IMR-90 (cell line): ENCODE results near the gene CD82. TPM values are rescaled to one million over a fixed set of nuclear protein-coding genes. Genes with fewer than 3 reads are reported as not detected.

ENCODE experiments used
- ATAC-seq: fragments of 200-7000 bp; cut with Tn5 transposase; 2 replicates; pipeline ENCODE4 v1.9.1; 2020; ENCODE audit warnings: low read depth, mild to moderate bottlenecking, moderate library complexity
- BruUV-seq: library from RNA; stranded (reverse); fragments of 400-500 nt; replicated peaks from 2 replicates; lab custom pipeline; 2021; lab: Mats Ljungman, UMichigan
- CTCF ChIA-PET: fragments of 300-600 bp; formaldehyde crosslinking; extraction: SDS; loops from one replicate; lab custom pipeline; 2021; ENCODE audit warnings: antibody characterized with exemption; lab: Yijun Ruan, JAX
- POLR2A ChIA-PET: fragments of 300-600 bp; sonication (Branson Sonifier 250); formaldehyde crosslinking; loops from one replicate; lab custom pipeline; 2022; ENCODE audit warnings: antibody characterized with exemption; ENCODE audit not compliant: unreplicated experiment; lab: Charles Lee
- DNase-seq: peaks from one replicate; pipeline ENCODE4 v3.0.0; 2013
- H2AFZ ChIP-seq: replicated peaks from 2 replicates; pipeline ENCODE3; 2013; ENCODE audit warnings: low read length, mild to moderate bottlenecking; ENCODE audit not compliant: poor library complexity
- H2AK5ac ChIP-seq: 2 replicates; pipeline ENCODE4 v1.6.1; 2013; ENCODE audit warnings: low read depth, low read length, inconsistent platforms
- H2AK9ac ChIP-seq: replicated peaks from 2 replicates; pipeline ENCODE3; 2013; ENCODE audit warnings: mild to moderate bottlenecking, low read depth, low read length, moderate library complexity; ENCODE audit not compliant: poor library complexity
- H2BK120ac ChIP-seq: 2 replicates; pipeline ENCODE4 v1.6.1; 2013; ENCODE audit warnings: low read depth, low read length, inconsistent platforms
- H2BK15ac ChIP-seq: 3 replicates; pipeline ENCODE4 v1.6.1; 2013; ENCODE audit warnings: low read depth, low read length, inconsistent platforms
- H2BK20ac ChIP-seq: 2 replicates; pipeline ENCODE4 v1.6.1; 2013; ENCODE audit warnings: low read depth, mild to moderate bottlenecking, inconsistent platforms, low read length, moderate library complexity
- H2BK5ac ChIP-seq: 2 replicates; pipeline ENCODE4 v1.6.1; 2013; ENCODE audit warnings: mild to moderate bottlenecking, low read depth, low read length, inconsistent platforms; ENCODE audit not compliant: poor library complexity, severe bottlenecking
- H3K14ac ChIP-seq: replicated peaks from 2 replicates; pipeline ENCODE4 v1.6.1; 2013; ENCODE audit warnings: low read depth, low read length, inconsistent platforms
- H3K18ac ChIP-seq: 2 replicates; pipeline ENCODE4 v1.6.1; 2013; ENCODE audit warnings: low read depth, low read length, control low read depth
- H3K23ac ChIP-seq: 2 replicates; pipeline ENCODE4 v1.6.1; 2013; ENCODE audit warnings: low read depth, low read length, inconsistent platforms
- H3K27ac ChIP-seq: 2 replicates; pipeline ENCODE4 v1.5.1; 2013; ENCODE audit warnings: mild to moderate bottlenecking, control low read depth, low read length; ENCODE audit not compliant: insufficient read depth
- H3K27me3 ChIP-seq: 2 replicates; pipeline ENCODE4 v1.6.1; 2013; ENCODE audit warnings: low read length; ENCODE audit not compliant: control insufficient read depth, insufficient read depth
- H3K36me3 ChIP-seq: 2 replicates; pipeline ENCODE4 v1.6.1; 2013; ENCODE audit warnings: low read length, mixed read lengths; ENCODE audit not compliant: control insufficient read depth, insufficient read depth
- H3K4ac ChIP-seq: 2 replicates; pipeline ENCODE4 v1.6.1; 2013; ENCODE audit warnings: low read depth, low read length, inconsistent platforms
- H3K4me1 ChIP-seq: 2 replicates; pipeline ENCODE4 v1.6.1; 2013; ENCODE audit warnings: low read length, mixed read lengths; ENCODE audit not compliant: control insufficient read depth, insufficient read depth
- H3K4me2 ChIP-seq: 2 replicates; pipeline ENCODE4 v1.6.1; 2013; ENCODE audit warnings: low read depth, mild to moderate bottlenecking, control low read depth, low read length, moderate library complexity
- H3K4me3 ChIP-seq: 2 replicates; pipeline ENCODE4 v1.5.1; 2013; ENCODE audit warnings: low read depth, mild to moderate bottlenecking, control low read depth, low read length, moderate library complexity; ENCODE audit not compliant: insufficient read depth
- H3K56ac ChIP-seq: 2 replicates; pipeline ENCODE4 v1.6.1; 2013; ENCODE audit warnings: low read length, inconsistent platforms; ENCODE audit not compliant: insufficient read depth; ENCODE audit errors: extremely low read depth
- H3K79me1 ChIP-seq, 2 experiments: 2 replicates each; pipeline ENCODE4 v1.6.1; 2013; ENCODE audit warnings: low read length in 2 of 2, inconsistent platforms in 1 of 2, low read depth in 1 of 2
- H3K9ac ChIP-seq: 2 replicates; pipeline ENCODE4 v1.6.1; 2013; ENCODE audit warnings: low read depth, low read length, control low read depth
- H3K9me1 ChIP-seq: 2 replicates; pipeline ENCODE4 v1.6.1; 2013; ENCODE audit warnings: low read length, inconsistent platforms; ENCODE audit not compliant: insufficient read depth
- H3K9me3 ChIP-seq: 2 replicates; pipeline ENCODE4 v1.6.1; 2013; ENCODE audit warnings: low read length; ENCODE audit not compliant: control insufficient read depth, insufficient read depth
- H4K20me1 ChIP-seq: 2 replicates; pipeline ENCODE4 v1.6.1; 2013; ENCODE audit warnings: low read length, inconsistent platforms; ENCODE audit not compliant: insufficient read depth
- H4K5ac ChIP-seq: 2 replicates; pipeline ENCODE4 v1.6.1; 2013; ENCODE audit warnings: mild to moderate bottlenecking, low read depth, low read length, control low read depth
- H4K8ac ChIP-seq, 2 experiments: 2 replicates each; pipeline ENCODE4 v1.6.1; 2013; ENCODE audit warnings: low read depth in 2 of 2, low read length in 2 of 2, control low read depth in 1 of 2, inconsistent platforms in 1 of 2
- H4K91ac ChIP-seq: 2 replicates; pipeline ENCODE4 v1.6.1; 2013; ENCODE audit warnings: low read depth, low read length, inconsistent platforms; ENCODE audit not compliant: insufficient read depth
- BHLHE40 ChIP-seq: fragments of 150-350 bp; IDR thresholded peaks from 2 replicates; pipeline ENCODE4 v1.6.1; 2016; ENCODE audit warnings: mild to moderate bottlenecking, low read depth, low read length
- CEBPB ChIP-seq: IDR thresholded peaks from 2 replicates; pipeline ENCODE4 v1.6.1; 2012; ENCODE audit warnings: low read depth, low read length, improper control_type of control experiment
- CHD1 ChIP-seq: IDR thresholded peaks from 2 replicates; pipeline ENCODE4 v1.6.1; 2012; ENCODE audit warnings: low read depth, low read length, improper control_type of control experiment
- ELK1 ChIP-seq: fragments of 150-350 bp; IDR thresholded peaks from 2 replicates; pipeline ENCODE4 v1.6.1; 2016; ENCODE audit warnings: low read depth, mild to moderate bottlenecking, low read length, moderate library complexity, borderline replicate concordance
- FOS ChIP-seq: fragments of 150-350 bp; IDR thresholded peaks from 2 replicates; pipeline ENCODE4 v1.6.1; 2016; ENCODE audit warnings: low read depth, low read length
- MAFK ChIP-seq: IDR thresholded peaks from 2 replicates; pipeline ENCODE4 v1.6.1; 2012; ENCODE audit warnings: low read depth, low read length, improper control_type of control experiment
- MAZ ChIP-seq: IDR thresholded peaks from 2 replicates; pipeline ENCODE4 v1.6.1; 2012; ENCODE audit warnings: low read depth, mild to moderate bottlenecking, low read length, improper control_type of control experiment, moderate library complexity, borderline replicate concordance
- MXI1 ChIP-seq: IDR thresholded peaks from 2 replicates; pipeline ENCODE4 v1.6.1; 2012; ENCODE audit warnings: low read depth, mild to moderate bottlenecking, low read length, moderate library complexity, borderline replicate concordance
- NFE2L2 ChIP-seq: fragments of 150-350 bp; IDR thresholded peaks from 2 replicates; pipeline ENCODE4 v1.6.1; 2016; ENCODE audit warnings: low read depth, mild to moderate bottlenecking, low read length
- POLR2A ChIP-seq: IDR thresholded peaks from 2 replicates; pipeline ENCODE4 v1.6.1; 2012; ENCODE audit warnings: mild to moderate bottlenecking, low read depth, low read length
- RAD21 ChIP-seq: IDR thresholded peaks from 2 replicates; pipeline ENCODE4 v1.6.1; 2012; ENCODE audit warnings: low read length, improper control_type of control experiment
- RCOR1 ChIP-seq: IDR thresholded peaks from 2 replicates; pipeline ENCODE4 v1.6.1; 2012; ENCODE audit warnings: mild to moderate bottlenecking, low read length, improper control_type of control experiment; ENCODE audit not compliant: insufficient replicate concordance
- RFX5 ChIP-seq: IDR thresholded peaks from 2 replicates; pipeline ENCODE4 v1.8.0; 2012; ENCODE audit warnings: low read depth, mild to moderate bottlenecking, low read length, moderate library complexity
- SMC3 ChIP-seq: fragments of 150-350 bp; IDR thresholded peaks from 2 replicates; pipeline ENCODE4 v1.6.1; 2016; ENCODE audit warnings: low read depth, mild to moderate bottlenecking, antibody characterized with exemption, low read length, moderate library complexity
- WGBS, 2 experiments: methylation state at CpG; one replicate each; pipeline versions ENCODE4 v1.1.5 to v1.1.7; 2013; ENCODE audit warnings: missing lambda C conversion rate in 2 of 2; ENCODE audit not compliant: insufficient read length in 1 of 2; ENCODE audit errors: extremely low coverage in 2 of 2; 5-methylcytosine and 5-hydroxymethylcytosine counted together
- dilution Hi-C: fragments of 300-500 bp; cut with HindIII; formaldehyde crosslinking; loops from one replicate; pipeline ENCODE4 v1.14.3; 2018; ENCODE audit warnings: low sequenced_read_pairs; ENCODE audit not compliant: unreplicated experiment
- in situ Hi-C: fragments of 300-500 bp; cut with MboI; formaldehyde crosslinking; loops from 3 replicates; pipeline ENCODE4 v1.14.3; 2019; ENCODE audit warnings: low sequenced_read_pairs, inconsistent platforms, mixed read lengths
- intact Hi-C: fragments of 100-400 bp; cut with micrococcal nuclease; formaldehyde crosslinking; loops from 2 replicates; pipeline ENCODE4 v1.10.0; 2022
- polyA plus RNA-seq, 3 experiments: library from polyadenylated mRNA; depleted of rRNA; stranded (reverse); fragments of >200 nt; gene quantifications; 2 replicates each; pipeline ENCODE4 v1.2.3, GENCODE V29; 2012; ENCODE audit warnings: low replicate concordance in 1 of 3
- total RNA-seq: library from RNA; depleted of rRNA; stranded (reverse); fragments of >200 nt; gene quantifications from 2 replicates; pipeline ENCODE4 v1.2.3, GENCODE V29; 2012
- TF ChIP-seq, protein P1 (sequence below): conservative IDR thresholded peaks from 2 replicates; pipeline ENCODE4 v1.5.1; 2012; ENCODE audit warnings: mild to moderate bottlenecking, low read depth, low read length, improper control_type of control experiment
- TF ChIP-seq, protein P2 (sequence below): fragments of 150-350 bp; IDR thresholded peaks from 2 replicates; pipeline ENCODE4 v1.6.1; 2017; ENCODE audit warnings: mild to moderate bottlenecking, antibody characterized with exemption, low read length, low read depth

CD82 gene
- total and polyA plus RNA-seq, 2 of the 4 experiments (the other 2 are of a cell fraction): 32.8 to 49.4 TPM

DNA sequence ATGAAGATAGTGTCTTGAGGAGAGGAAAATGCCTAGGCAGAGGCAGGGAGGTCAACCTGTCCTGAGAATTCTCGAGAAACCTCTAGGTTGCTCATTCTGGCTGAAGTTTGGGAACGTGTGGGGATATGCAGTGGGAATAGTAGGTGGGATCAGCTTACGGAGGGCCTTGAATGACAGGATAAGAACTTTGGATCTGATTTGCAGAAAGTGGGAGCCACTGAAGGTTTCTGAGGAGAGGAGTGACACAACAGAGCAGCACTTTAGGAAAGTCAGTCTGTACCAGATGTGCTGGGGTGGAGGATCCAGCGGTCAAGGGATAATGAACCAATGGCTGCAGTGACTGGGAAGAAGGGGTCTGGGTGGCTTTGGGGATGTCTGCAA lies 2.4 kb downstream of the CD82 start:
- Histone ChIP-seq H2BK15ac (peak overlapping the region; percentile 83; the same call in 2 of the 3 replicates), H3K14ac (peak overlapping the region; percentile 83; the same call in 1 of the 2 replicates), H4K8ac (peak overlapping the region; percentile 66 to 82; a peak in 3 of 4 replicates), H3K4me3 (no peak overlapping the region), H2AFZ (no peak overlapping the region), H3K4ac (peak overlapping the region; percentile 92), H3K9me1 (peaks cover 38% of the 10 kb centered on the region), H3K4me1 (peaks cover 51% of the 10 kb centered on the region), H3K36me3 (no peaks in the 10 kb centered on the region), H2BK20ac (peak overlapping the region; percentile 89), H2BK120ac (peak overlapping the region; percentile 94), H3K9me3 (no peaks in the 10 kb centered on the region), H3K27me3 (no peaks in the 10 kb centered on the region), H4K5ac (0 out of 2 replicates have a peak overlapping the region, but pooled peaks have one; percentile 2), H3K79me1 (peaks cover 34 to 65% of the 10 kb centered on the region in 2 experiments), H3K23ac (peak overlapping the region; percentile 81; the same call in 1 of the 2 replicates), H3K56ac (no peak overlapping the region), H3K18ac (no peak overlapping the region; the same call in 1 of the 2 replicates), H3K4me2 (no peak overlapping the region), H3K27ac (peak overlapping the region; percentile 89), H4K91ac (peak overlapping the region; percentile 91), H2AK9ac (peak overlapping the region; percentile 87), H3K9ac (no peak overlapping the region), H2AK5ac (peak overlapping the region; percentile 99), H2BK5ac (peak overlapping the region; percentile 93), H4K20me1 (no peaks in the 10 kb centered on the region)
- ChIA-PET POLR2A (no interaction called here), CTCF (no interaction called here)
- 81% methylated on average over 2 of the region's 4 CpGs; no CpG with 5 or more reads in 1 of the 2 experiments for WGBS, 2 experiments
- BruUV-seq: no TSS peak
- ATAC-seq (no peak), DNase-seq (no peak)
- dilution Hi-C loops (no loop called here), intact Hi-C loops (loop anchor here (10.0 kb wide), 2 partner anchors 157 to 197 kb away; partner anchors contain the start of gene TSPAN18), in situ Hi-C loops (loop anchor here (25.0 kb wide), 1 partner anchor 1244 kb away; the partner anchor contains the start of gene SLC35C1)
- TF ChIP-seq NFE2L2 (no peak), ELK1 (no peak), MXI1 (no peak), MAFK (no peak), CHD1 (no peak), FOS (no peak), RCOR1 (no peak), SMC3 (no peak), BHLHE40 (no peak), CEBPB (no peak), RAD21 (no peak), RFX5 (no peak), POLR2A (no peak), MAZ (no peak)
- TF ChIP-seq, protein P1, sequence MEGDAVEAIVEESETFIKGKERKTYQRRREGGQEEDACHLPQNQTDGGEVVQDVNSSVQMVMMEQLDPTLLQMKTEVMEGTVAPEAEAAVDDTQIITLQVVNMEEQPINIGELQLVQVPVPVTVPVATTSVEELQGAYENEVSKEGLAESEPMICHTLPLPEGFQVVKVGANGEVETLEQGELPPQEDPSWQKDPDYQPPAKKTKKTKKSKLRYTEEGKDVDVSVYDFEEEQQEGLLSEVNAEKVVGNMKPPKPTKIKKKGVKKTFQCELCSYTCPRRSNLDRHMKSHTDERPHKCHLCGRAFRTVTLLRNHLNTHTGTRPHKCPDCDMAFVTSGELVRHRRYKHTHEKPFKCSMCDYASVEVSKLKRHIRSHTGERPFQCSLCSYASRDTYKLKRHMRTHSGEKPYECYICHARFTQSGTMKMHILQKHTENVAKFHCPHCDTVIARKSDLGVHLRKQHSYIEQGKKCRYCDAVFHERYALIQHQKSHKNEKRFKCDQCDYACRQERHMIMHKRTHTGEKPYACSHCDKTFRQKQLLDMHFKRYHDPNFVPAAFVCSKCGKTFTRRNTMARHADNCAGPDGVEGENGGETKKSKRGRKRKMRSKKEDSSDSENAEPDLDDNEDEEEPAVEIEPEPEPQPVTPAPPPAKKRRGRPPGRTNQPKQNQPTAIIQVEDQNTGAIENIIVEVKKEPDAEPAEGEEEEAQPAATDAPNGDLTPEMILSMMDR: no peak
- TF ChIP-seq, protein P2, sequence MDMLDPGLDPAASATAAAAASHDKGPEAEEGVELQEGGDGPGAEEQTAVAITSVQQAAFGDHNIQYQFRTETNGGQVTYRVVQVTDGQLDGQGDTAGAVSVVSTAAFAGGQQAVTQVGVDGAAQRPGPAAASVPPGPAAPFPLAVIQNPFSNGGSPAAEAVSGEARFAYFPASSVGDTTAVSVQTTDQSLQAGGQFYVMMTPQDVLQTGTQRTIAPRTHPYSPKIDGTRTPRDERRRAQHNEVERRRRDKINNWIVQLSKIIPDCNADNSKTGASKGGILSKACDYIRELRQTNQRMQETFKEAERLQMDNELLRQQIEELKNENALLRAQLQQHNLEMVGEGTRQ: no peak
